Ishikawa (cell line): ENCODE data around the gene ZNF629.

Source experiments
- CEBPB ChIP-seq: IDR thresholded peaks from 2 replicates; pipeline ENCODE4 v1.6.1; 2012
- CREB1 ChIP-seq: IDR thresholded peaks from 2 replicates; pipeline ENCODE4 v1.6.1; 2012; ENCODE audit warnings: low read depth
- EGR1 ChIP-seq: IDR thresholded peaks from 2 replicates; pipeline ENCODE4 v1.6.1; 2012
- EP300 ChIP-seq: IDR thresholded peaks from 2 replicates; pipeline ENCODE4 v1.6.1; 2012; ENCODE audit warnings: borderline replicate concordance
- FOXM1 ChIP-seq: IDR thresholded peaks from 2 replicates; pipeline ENCODE4 v1.6.1; 2012; ENCODE audit warnings: low read depth, borderline replicate concordance
- MAX ChIP-seq: IDR thresholded peaks from 2 replicates; pipeline ENCODE4 v1.6.1; 2012
- NFIC ChIP-seq: IDR thresholded peaks from 2 replicates; pipeline ENCODE4 v1.6.1; 2012
- RAD21 ChIP-seq: IDR thresholded peaks from 2 replicates; pipeline ENCODE4 v1.6.1; 2012; ENCODE audit warnings: low read depth
- REST ChIP-seq: IDR thresholded peaks from 2 replicates; pipeline ENCODE4 v1.6.1; 2012; ENCODE audit warnings: low read depth, mild to moderate bottlenecking
- TAF1 ChIP-seq: IDR thresholded peaks from 2 replicates; pipeline ENCODE4 v1.6.1; 2012; ENCODE audit warnings: low read depth, mild to moderate bottlenecking
- TCF12 ChIP-seq: IDR thresholded peaks from 2 replicates; pipeline ENCODE4 v1.6.1; 2012; ENCODE audit warnings: low read depth
- TEAD4 ChIP-seq: IDR thresholded peaks from 2 replicates; pipeline ENCODE4 v1.6.1; 2012
- USF1 ChIP-seq: IDR thresholded peaks from 2 replicates; pipeline ENCODE4 v1.6.1; 2012
- YY1 ChIP-seq: IDR thresholded peaks from 2 replicates; pipeline ENCODE4 v1.6.1; 2012; ENCODE audit warnings: low read depth
- ZBTB7A ChIP-seq: IDR thresholded peaks from 2 replicates; pipeline ENCODE4 v1.6.1; 2012; ENCODE audit warnings: low read depth

Gene ZNF629

GRCh38 chr16:30782486-30783279 is 4.3 kb downstream of the ZNF629 start:
- no peak for TF ChIP-seq YY1
- no peak for TF ChIP-seq ZBTB7A
- TF ChIP-seq CREB1: no peak
- TF ChIP-seq TCF12: no peak
- TF ChIP-seq TAF1: no peak
- no peak for TF ChIP-seq FOXM1
- no peak for TF ChIP-seq CEBPB
- TF ChIP-seq EGR1: no peak
- TF ChIP-seq MAX: no peak
- no peak for TF ChIP-seq EP300
- no peak for TF ChIP-seq TEAD4
- TF ChIP-seq REST: no peak
- no peak for TF ChIP-seq USF1
- no peak for TF ChIP-seq RAD21

GRCh38 chr16:30780549-30780948 is 6.5 kb downstream of the ZNF629 start:
- TF ChIP-seq TAF1: no peak
- TF ChIP-seq NFIC: no peak
- TF ChIP-seq ZBTB7A: no peak
- no peak for TF ChIP-seq MAX
- TF ChIP-seq REST: no peak
- no peak for TF ChIP-seq TCF12
- TF ChIP-seq RAD21: no peak
- no peak for TF ChIP-seq TEAD4
- TF ChIP-seq EP300: no peak
- no peak for TF ChIP-seq USF1

GRCh38 chr16:30780021-30780420 is 7.0 kb downstream of the ZNF629 start:
- TF ChIP-seq ZBTB7A: no peak
- TF ChIP-seq EGR1: no peak
- TF ChIP-seq EP300: no peak
- TF ChIP-seq YY1: no peak
- no peak for TF ChIP-seq TCF12
- no peak for TF ChIP-seq MAX
- TF ChIP-seq TAF1: no peak
- no peak for TF ChIP-seq CEBPB
- no peak for TF ChIP-seq FOXM1
- no peak for TF ChIP-seq RAD21
- TF ChIP-seq NFIC: no peak
- no peak for TF ChIP-seq CREB1
- TF ChIP-seq TEAD4: no peak
- no peak for TF ChIP-seq USF1

GRCh38 chr16:30779596-30779995 is 7.4 kb downstream of the ZNF629 start:
- TF ChIP-seq CREB1 (no peak), TEAD4 (no peak), YY1 (no peak), REST (no peak), EP300 (no peak), TAF1 (no peak), FOXM1 (no peak)
